HepG2 (cell line): ENCODE results near the gene ANKRD11. TPM values are rescaled to one million over a fixed set of nuclear protein-coding genes. Genes with fewer than 3 reads are reported as not detected.
A peak's percentile ranks its signal among the peaks of the same experiment; 100 is the strongest.

Experiments
- CREB3 ChIP-seq: sonication (generic); formaldehyde crosslinking; IDR thresholded peaks from 2 replicates; pipeline ENCODE4 v1.5.0; 2020; ENCODE audit warnings: missing genetic modification reagents
- CTCF ChIP-seq: sonication (generic); formaldehyde crosslinking; IDR thresholded peaks from 2 replicates; pipeline ENCODE4 v1.5.0; 2020; ENCODE audit warnings: mild to moderate bottlenecking, missing genetic modification reagents, moderate library complexity
- ELF3 ChIP-seq: IDR thresholded peaks from 2 replicates; pipeline ENCODE4 v1.6.1; 2016; ENCODE audit warnings: missing genetic modification reagents, missing compliant biosample characterization
- EP300 ChIP-seq, 3 experiments: sonication (generic) in 1 of 3; formaldehyde crosslinking in 1 of 3; IDR thresholded peaks; 2 replicates each; pipeline versions ENCODE4 v1.5.1 to v1.6.1; 2011 to 2020; ENCODE audit warnings: low read depth in 2 of 3, low read length in 2 of 3, borderline replicate concordance in 1 of 3, improper control_type of control experiment in 1 of 3, mild to moderate bottlenecking in 1 of 3, missing genetic modification reagents in 1 of 3, moderate library complexity in 1 of 3
- FOXP1 ChIP-seq, 2 experiments: fragments of 450-650 bp in 1 of 2; IDR thresholded peaks; 2 replicates each; pipeline ENCODE4 v1.6.1; 2017 to 2018; ENCODE audit warnings: antibody characterized with exemption in 1 of 2
- MTERF4 ChIP-seq: sonication (generic); formaldehyde crosslinking; IDR thresholded peaks from 2 replicates; pipeline ENCODE4 v1.8.0; 2023; ENCODE audit warnings: mild to moderate bottlenecking, missing genetic modification reagents
- RXRB ChIP-seq: IDR thresholded peaks from 2 replicates; pipeline ENCODE4 v1.6.1; 2016; ENCODE audit warnings: borderline replicate concordance, missing genetic modification reagents, missing compliant biosample characterization
- SKI ChIP-seq: fragments of 450-650 bp; IDR thresholded peaks from one replicate; pipeline ENCODE4 v1.6.1; 2018; ENCODE audit warnings: mild to moderate bottlenecking; ENCODE audit not compliant: partially characterized antibody
- SPEN ChIP-seq: sonication (generic); formaldehyde crosslinking; IDR thresholded peaks from 2 replicates; pipeline ENCODE4 v1.5.1; 2020; ENCODE audit warnings: low read depth, mild to moderate bottlenecking, missing genetic modification reagents
- SRY ChIP-seq: sonication (generic); formaldehyde crosslinking; IDR thresholded peaks from 2 replicates; pipeline ENCODE4 v1.8.0; 2022; ENCODE audit warnings: mild to moderate bottlenecking, missing genetic modification reagents
- TEF ChIP-seq: sonication (generic); formaldehyde crosslinking; IDR thresholded peaks from 2 replicates; pipeline ENCODE4 v1.5.0; 2020; ENCODE audit warnings: missing genetic modification reagents
- ZBTB40 ChIP-seq, 2 experiments: fragments of 450-650 bp in 1 of 2; sonication (generic) in 1 of 2; formaldehyde crosslinking in 1 of 2; IDR thresholded peaks; 2 replicates each; pipeline versions ENCODE4 v1.6.1 to v1.8.0; 2016 to 2022; ENCODE audit warnings: antibody characterized with exemption in 1 of 2, mild to moderate bottlenecking in 1 of 2, missing genetic modification reagents in 1 of 2
- ZNF224 ChIP-seq: sonication (generic); formaldehyde crosslinking; IDR thresholded peaks from 2 replicates; pipeline ENCODE4 v1.5.0; 2020; ENCODE audit warnings: mild to moderate bottlenecking, missing genetic modification reagents
- ZNF550 ChIP-seq: sonication (generic); formaldehyde crosslinking; IDR thresholded peaks from 2 replicates; pipeline ENCODE4 v1.4.0; 2020; ENCODE audit warnings: mild to moderate bottlenecking, missing genetic modification reagents, borderline replicate concordance
- polyA plus RNA-seq, 8 experiments: library from polyadenylated mRNA; depleted of rRNA in 3 of 8; stranded (reverse) in 7 of 8; unstranded in 1 of 8; fragments of >200 nt; fragmentation: Illumina TruSeq in 4 of 8; extraction: Trizol in 4 of 8; gene quantifications; 2 replicates each; pipeline versions ENCODE4 v1.2.1 to v1.2.3, GENCODE V29; 2011 to 2016; ENCODE audit warnings: low read depth in 4 of 8, missing spikeins in 1 of 8, mixed read lengths in 1 of 8; ENCODE audit not compliant: insufficient read depth in 1 of 8
- total RNA-seq, 5 experiments: library from RNA; depleted of rRNA; stranded (reverse); fragments of >200 nt; fragmentation: Illumina TruSeq; extraction: Trizol; gene quantifications; 2 replicates each; pipeline ENCODE4 v1.2.3, GENCODE V29; 2016; ENCODE audit warnings: low read depth in 1 of 5

ANKRD11 gene
- total and polyA plus RNA-seq, 2 of the 13 experiments (the other 11 are each of a cell fraction or from before 2014, with no cell fraction given): 21.4 to 38.4 TPM

GRCh38 chr16:89345642-89346150 is 144.7 kb downstream of the ANKRD11 start (continued):
- TF ChIP-seq ZNF550 (CRISPR knock-in tag) (no peak), RXRB (CRISPR knock-in tag) (peak; percentile 87; the same call in 1 of the 2 replicates), SPEN (CRISPR knock-in tag) (0 out of 2 replicates have a peak, but pooled peaks have one; percentile 37), TEF (no peak), SKI (peak; percentile 89), SRY (CRISPR knock-in tag) (peak; percentile 55; the same call in 1 of the 2 replicates), CTCF (CRISPR knock-in tag) (no peak), ZBTB40 (IDR thresholded peaks at IDR 0.05) (no peak), ZBTB40 (CRISPR knock-in tag; IDR thresholded peaks at IDR 0.05) (0 out of 2 replicates have a peak, but pooled peaks have one; percentile 6), ZNF224 (CRISPR knock-in tag) (0 out of 2 replicates have a peak, but pooled peaks have one; percentile 54), MTERF4 (CRISPR knock-in tag) (no peak), ELF3 (CRISPR knock-in tag) (0 out of 2 replicates have a peak, but pooled peaks have one; percentile 12), EP300 (IDR thresholded peaks at IDR 0.05; ENCODE audit: low read depth in 2 of 2, low read length in 2 of 2) (peak in 1 of 2 experiments; percentile 56; a peak in 2 of 4 replicates), EP300 (CRISPR knock-in tag; IDR thresholded peaks at IDR 0.05; ENCODE audit: borderline replicate concordance) (no peak), FOXP1 (IDR thresholded peaks at IDR 0.05) (no peak), FOXP1 (CRISPR knock-in tag; IDR thresholded peaks at IDR 0.05) (peak; percentile 50; the same call in 1 of the 2 replicates), CREB3 (no peak)
